HUDEP-2 (cell line): Measurements from ENCODE around the gene NANOG.
"Not testable (repeated sequence)": the region's sequence is repeated elsewhere in the genome, so short reads cannot be mapped to it uniquely, and the experiment has no call there.

Experiments
- DNase-seq, 76 experiments: peaks; one replicate each; lab custom pipeline; 2025; ENCODE audit not compliant: unreplicated experiment in 76 of 76; lab: John Stamatoyannopoulos, UW

NANOG gene

GRCh38 chr12:7788884-7789528 is at the start of gene NANOG:
TSS of gene NANOG (plus strand) at chr12:7789402. CDS start at chr12:7789615, 213 bp downstream.
- not testable (repeated sequence) for DNase-seq

DNA sequence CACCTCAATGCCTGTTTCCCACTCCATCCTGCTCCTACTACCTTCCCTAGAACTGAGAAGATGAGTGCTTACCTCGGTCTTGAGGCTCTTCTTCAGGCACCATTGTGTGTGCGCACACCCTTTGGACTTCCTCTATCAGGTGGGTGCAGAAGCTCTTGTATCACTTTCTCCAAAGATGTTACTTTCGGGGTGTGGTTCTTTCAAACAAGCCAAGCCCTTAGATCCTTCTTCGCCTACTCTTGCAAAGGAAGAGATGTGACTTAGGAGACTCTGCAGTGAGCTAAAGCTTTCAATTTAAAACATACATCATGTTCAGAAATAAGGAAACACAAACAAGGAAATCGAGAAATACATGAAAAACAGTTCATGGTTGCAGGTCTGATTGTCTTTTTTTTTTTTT is 42.0 kb upstream of the NANOG start, which contains the start of gene CLEC4C:
Gene CLEC4C, minus strand, starts transcription at position 130 of the 400 bp plus-strand sequence. Its CDS starts 27 bp downstream, at position 103.
- no peak for DNase-seq

DNA sequence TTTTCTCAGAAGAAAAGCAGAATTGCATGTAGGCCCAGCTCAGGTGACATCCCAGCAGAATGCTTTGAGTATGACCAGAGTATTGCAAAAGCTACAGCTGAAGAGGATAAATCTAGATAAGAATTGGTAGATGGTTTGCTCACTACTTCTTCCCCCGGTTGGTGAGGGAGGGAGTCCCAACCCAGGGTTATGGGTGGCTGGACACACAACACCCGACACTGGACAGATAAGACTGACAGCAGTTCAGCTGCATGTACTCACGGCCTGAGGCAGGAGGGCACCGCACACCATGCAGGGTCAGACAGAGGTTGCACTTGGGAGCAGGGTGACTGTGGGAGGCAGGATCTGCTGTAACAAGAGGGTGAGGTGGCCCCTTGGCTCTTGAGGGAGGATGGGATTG is 40.4 kb upstream of the NANOG start:
- peak in 8 of 76 experiments; percentile 1 to 19 (median 6) for DNase-seq

GRCh38 chr12:7749442-7749841 is 39.8 kb upstream of the NANOG start:
- DNase-seq = no peak

DNA sequence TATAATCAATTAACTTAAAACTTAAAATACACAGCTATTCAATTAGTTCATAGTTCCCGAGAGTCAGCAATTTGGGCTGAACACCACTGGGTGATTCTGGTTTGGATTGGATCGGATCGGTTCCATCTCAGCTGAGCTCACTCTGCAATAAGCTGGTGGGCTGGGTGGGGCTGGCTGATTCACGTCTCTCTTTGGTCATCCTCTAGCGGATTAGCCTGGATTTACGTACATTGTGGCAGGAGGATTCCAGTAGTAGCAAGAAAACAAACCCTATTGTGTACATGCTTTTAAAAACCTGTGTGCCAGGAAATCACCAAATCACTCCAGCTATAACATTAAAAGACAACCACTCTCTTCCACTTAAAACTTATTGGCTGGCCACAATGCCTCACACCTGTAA is 38.9 kb upstream of the NANOG start:
- no peak for DNase-seq

- DNase-seq = no peak
Observed at GRCh38 chr12:7751394-7751793, 37.8 kb upstream of the NANOG start.

DNA sequence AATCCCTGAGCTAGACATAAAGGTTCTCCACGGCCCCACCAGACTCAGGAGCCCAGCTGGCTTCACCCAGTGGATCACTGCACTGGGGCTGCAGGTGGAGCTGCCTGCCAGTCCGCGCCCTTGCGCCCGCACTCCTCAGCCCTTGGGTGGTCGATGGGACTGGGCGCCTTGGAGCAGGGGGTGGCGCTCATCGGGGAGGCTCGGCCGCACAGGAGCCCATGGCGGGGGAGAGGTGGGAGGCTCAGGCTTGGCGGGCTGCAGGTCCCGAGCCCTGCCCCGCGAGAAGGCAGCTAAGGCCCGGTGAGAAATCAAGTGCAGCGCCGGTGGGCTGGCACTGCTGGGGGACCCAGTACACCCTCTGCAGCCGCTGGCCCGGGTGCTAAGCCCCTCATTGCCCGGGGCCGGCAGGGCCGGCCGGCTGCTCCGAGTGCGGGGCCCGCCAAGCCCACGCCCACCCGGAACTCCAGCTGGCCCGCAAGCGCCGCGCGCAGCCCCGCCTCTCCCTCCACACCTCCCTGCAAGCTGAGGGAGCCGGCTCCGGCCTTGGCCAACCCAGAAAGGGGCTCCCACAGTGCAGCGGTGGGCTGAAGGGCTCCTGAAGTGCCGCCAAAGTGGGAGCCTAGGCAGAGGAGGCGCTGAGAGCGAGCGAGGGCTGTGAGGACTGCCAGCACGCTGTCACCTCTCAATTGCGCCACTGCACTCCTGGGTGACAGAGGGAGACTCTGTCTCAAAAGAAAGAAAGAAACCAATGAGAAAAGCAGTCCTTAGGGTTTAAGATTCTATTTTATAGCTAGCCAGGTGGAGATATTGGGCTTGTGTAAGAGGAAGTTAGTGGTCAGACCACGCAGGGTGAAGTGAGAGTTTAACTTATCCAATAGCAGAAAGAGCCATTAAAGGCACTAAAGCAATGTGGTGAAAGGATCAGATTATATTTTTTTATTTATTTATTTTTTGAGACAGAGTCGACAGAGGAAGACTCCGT is 37.0 kb upstream of the NANOG start:
- DNase-seq = not testable (repeated sequence)

GRCh38 chr12:7755668-7756067 is 33.5 kb upstream of the NANOG start:
- not testable (repeated sequence) for DNase-seq

- DNase-seq = no peak
Observed at GRCh38 chr12:7756993-7757392, 32.2 kb upstream of the NANOG start.

DNA sequence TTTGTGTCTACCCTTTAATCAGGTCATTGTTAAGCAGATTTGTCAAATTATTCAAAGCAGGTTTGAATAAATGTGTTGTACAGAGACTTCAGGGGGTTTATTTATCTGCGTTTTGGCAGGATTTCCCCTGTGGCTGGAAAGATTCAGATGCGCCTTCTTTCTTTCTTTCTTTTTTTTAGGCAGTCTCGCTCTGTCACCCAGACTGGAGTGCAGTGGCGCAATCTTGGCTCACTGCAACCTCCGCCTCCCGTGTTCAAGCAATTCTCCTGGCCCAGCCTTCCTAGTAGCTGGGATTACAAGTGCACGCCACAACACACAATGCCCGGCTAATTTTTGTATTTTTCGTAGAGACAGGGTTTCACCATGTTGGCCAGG is 30.4 kb upstream of the NANOG start:
- DNase-seq = no peak

- DNase-seq = no peak
Observed at GRCh38 chr12:7769999-7770398, 19.2 kb upstream of the NANOG start.

GRCh38 chr12:7781274-7781673 is 7.9 kb upstream of the NANOG start:
- DNase-seq = no peak

DNA sequence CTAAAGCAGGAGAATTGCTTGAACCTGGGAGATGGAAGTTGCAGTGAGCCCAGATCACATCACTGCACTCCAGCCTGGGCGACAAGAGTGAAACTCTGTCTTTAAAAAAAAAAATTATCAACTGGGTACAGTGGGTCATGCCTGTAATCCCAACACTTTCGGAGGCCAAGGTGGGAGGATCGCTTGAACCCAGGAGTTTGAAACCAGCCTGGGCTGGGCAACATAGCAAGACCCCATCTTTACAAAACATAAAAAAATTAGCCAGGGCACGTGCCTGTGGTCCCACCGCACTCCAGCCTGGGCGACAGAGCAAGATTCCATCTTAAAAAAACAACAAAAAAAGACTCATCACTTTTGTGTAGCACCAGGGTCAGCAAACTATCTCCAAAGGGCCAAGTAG is 7.1 kb upstream of the NANOG start:
- DNase-seq = no peak

DNA sequence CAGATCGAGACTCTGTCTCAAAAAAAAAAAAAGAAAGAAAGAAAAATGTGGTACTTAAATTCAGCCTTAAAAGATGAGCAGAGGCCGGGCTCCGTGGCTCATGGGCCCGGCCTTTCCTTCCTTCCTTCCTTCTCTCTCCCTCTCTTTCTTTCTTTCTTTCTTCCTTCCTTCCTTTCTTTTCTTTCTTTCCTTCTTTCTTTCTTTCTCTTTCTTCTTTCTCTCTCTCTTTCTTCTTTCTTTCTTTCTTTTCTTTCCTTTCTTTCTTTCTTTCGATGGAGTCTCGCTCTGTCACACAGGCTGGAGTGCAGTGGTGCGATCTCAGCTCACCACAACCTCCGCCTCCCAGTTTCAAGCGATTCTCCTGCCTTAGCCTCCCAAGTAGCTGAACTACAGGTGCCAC is 5.8 kb upstream of the NANOG start:
- not testable (repeated sequence) for DNase-seq

DNA sequence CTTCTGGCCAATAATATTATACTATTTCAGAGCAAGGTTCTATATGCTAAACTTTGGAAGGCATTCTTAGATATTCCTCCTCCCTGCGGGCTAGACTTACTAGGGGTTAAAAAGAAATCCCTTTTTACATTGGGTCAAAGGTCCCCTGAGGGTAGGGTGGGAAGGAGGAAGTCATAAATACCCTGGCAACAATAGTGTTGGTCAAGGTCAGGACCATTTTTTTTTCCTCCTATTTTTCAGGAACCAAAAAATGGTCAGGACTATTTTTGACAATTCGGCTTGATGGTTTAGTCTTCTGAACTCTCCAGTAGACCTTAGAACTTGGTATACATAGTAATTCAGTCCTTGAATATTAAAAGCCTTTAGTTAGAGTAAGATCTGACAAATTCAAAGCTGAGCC is 4.5 kb upstream of the NANOG start:
- no peak for DNase-seq

GRCh38 chr12:7787574-7788293 is 1.5 kb upstream of the NANOG start:
- DNase-seq = no peak

DNA sequence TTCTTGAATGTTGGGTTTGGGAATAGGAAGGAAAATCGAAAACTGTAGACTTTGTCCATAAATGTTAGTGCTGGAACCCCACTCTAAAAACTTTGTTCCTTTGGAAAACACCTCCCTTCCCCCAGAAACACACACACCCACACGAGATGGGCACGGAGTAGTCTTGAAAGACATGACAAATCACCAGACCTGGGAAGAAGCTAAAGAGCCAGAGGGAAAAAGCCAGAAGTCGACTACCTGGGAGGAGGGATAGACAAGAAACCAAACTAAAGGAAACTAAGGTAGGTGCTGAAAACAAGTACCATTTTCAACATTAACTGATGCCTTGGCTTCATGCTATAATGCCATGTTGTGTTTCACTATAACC is 925 bp upstream of the NANOG start:
- DNase-seq = no peak

DNA sequence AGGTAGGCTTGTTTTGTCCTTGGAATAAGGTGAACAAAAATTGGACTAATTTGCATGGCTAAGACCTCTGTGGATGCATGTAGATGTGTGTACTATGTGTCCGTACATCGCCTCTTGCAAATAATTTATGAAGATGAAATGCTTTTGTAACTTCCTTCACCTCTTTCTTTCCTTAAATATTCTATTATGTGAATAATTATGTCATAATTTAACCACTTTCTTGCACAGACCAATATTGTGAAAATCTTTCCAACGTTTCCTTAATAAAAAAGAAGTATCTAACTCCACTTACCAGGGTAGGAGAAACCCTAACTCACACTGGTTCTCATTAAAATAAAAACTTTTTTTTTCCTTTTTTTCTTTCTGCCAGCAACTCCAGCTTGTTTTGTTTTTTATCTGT is 4.0 kb downstream of the NANOG start:
- no peak for DNase-seq

DNA sequence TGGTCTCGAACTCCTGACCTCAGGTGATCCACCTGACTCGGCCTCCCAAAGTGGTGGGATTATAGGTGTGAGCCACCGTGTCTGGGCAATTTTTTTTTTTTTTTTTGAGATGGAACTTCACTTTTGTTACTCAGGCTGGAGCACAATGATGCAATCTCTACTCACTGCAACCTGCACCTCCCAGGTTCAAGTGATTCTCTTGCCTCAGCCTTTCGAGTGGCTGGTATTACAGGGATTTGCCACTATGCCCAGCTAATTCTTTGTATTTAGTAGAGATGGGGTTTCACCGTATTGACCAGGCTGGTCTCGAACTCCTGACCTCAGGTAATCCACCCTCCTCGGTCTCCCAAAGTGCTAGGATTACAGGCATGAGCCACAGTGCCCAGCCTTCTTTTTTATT is 8.1 kb downstream of the NANOG start:
- DNase-seq = not testable (repeated sequence)

DNA sequence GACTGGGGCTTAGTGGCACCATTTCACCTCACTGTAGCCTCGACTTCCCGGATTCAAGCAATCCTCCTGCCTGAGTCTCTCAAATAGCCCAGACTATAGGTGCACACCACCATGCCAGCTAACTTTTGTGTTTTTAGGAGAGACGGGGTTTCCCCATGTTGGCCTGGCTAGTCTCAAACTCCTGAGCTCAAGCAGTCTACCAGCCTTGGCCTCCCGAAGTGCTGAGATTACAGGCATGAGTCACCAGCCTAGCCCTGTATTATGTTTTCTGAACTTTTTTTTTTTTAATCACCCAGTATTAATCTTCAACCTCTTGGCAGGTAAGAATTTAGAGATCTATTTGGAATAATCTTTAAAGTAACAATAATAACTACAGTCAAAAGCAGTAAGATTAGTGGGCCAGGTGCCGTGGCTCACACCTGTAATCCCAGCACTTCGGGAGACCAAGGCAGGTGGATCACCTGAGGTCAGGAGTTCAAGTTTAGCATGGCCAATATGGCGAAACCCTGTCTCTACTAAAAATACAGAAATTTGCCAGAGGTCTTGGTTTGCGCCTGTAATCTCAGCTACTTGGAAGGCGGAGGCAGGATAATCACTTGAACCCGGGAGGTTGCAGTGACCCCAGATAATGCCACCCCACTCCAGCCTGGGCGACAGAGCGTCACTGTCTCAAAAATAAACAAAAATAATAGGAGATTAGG is 8.6 kb downstream of the NANOG start:
- no peak for DNase-seq
